CD14-positive monocyte (primary cell): Measurements from ENCODE around the gene KRTAP10-10. TPM values are rescaled to one million over a fixed set of nuclear protein-coding genes. Genes with fewer than 3 reads are reported as not detected.
"Not testable (repeated sequence)": the region's sequence is repeated elsewhere in the genome, so short reads cannot be mapped to it uniquely, and the experiment has no call there.

Experiments used
- DNase-seq, 3 donors: peaks; one replicate each; pipeline ENCODE4 v3.0.0-alpha.2; 2011 to 2022
- H2AFZ ChIP-seq: 2 replicates; pipeline ENCODE4 v1.6.0; 2012; ENCODE audit warnings: mild to moderate bottlenecking, low read depth, low read length, inconsistent platforms; ENCODE audit not compliant: insufficient read depth, poor library complexity, severe bottlenecking
- H3K27ac ChIP-seq, 2 donors: 1 replicate in 1 of 2; 2 replicates in 1 of 2; pipeline ENCODE4 v1.5.1; 2012 to 2013; ENCODE audit warnings: low read length in 2 of 2, control low read depth in 1 of 2, inconsistent platforms in 1 of 2, low read depth in 1 of 2, mild to moderate bottlenecking in 1 of 2
- H3K27me3 ChIP-seq, 2 donors: one replicate each; pipeline versions ENCODE4 v1.6.0 to v1.6.1; 2011 to 2013; ENCODE audit warnings: low read length in 2 of 2; ENCODE audit not compliant: control insufficient read depth in 2 of 2, insufficient read depth in 2 of 2
- H3K36me3 ChIP-seq, 2 donors: replicated peaks in 1 of 2; 1 replicate in 1 of 2; 2 replicates in 1 of 2; pipeline versions ENCODE4 v1.5.1 to v1.6.1; 2012 to 2013; ENCODE audit warnings: low read length in 2 of 2, control low read depth in 1 of 2, inconsistent platforms in 1 of 2, mild to moderate bottlenecking in 1 of 2; ENCODE audit not compliant: insufficient read depth in 2 of 2, control insufficient read depth in 1 of 2
- H3K4me1 ChIP-seq, 2 donors: 1 replicate in 1 of 2; 2 replicates in 1 of 2; pipeline versions ENCODE4 v1.5.1 to v1.6.1; 2012 to 2013; ENCODE audit warnings: low read length in 2 of 2, control low read depth in 1 of 2, inconsistent platforms in 1 of 2, mild to moderate bottlenecking in 1 of 2, moderate library complexity in 1 of 2; ENCODE audit not compliant: insufficient read depth in 2 of 2, control insufficient read depth in 1 of 2
- H3K4me2 ChIP-seq: replicated peaks from 2 replicates; pipeline ENCODE3; 2012; ENCODE audit warnings: low read length, moderate library complexity, mild to moderate bottlenecking; ENCODE audit not compliant: poor library complexity, severe bottlenecking; ENCODE audit errors: extremely low read depth
- H3K4me3 ChIP-seq, 3 experiments: fragments of 200-600 bp in 1 of 3; sonication (generic) in 1 of 3; replicated peaks in 1 of 3; 1 replicate in 2 of 3; 2 replicates in 1 of 3; pipeline ENCODE4 v1.5.1; 2011 to 2013; ENCODE audit warnings: low read length in 3 of 3, mild to moderate bottlenecking in 3 of 3, control low read depth in 2 of 3, low read depth in 2 of 3, inconsistent platforms in 1 of 3, moderate library complexity in 1 of 3
- H3K79me2 ChIP-seq: 2 replicates; pipeline ENCODE4 v1.6.0; 2012; ENCODE audit warnings: mild to moderate bottlenecking, control low read depth, inconsistent platforms, low read length, moderate library complexity; ENCODE audit not compliant: insufficient read depth
- H3K9ac ChIP-seq: 2 replicates; pipeline ENCODE4 v1.6.0; 2017; ENCODE audit warnings: low read length, mild to moderate bottlenecking; ENCODE audit not compliant: insufficient read depth, poor library complexity, severe bottlenecking
- H3K9me3 ChIP-seq, 2 donors: replicated peaks in 1 of 2; 1 replicate in 1 of 2; 2 replicates in 1 of 2; pipeline versions ENCODE4 v1.5.1 to v1.6.1; 2012 to 2013; ENCODE audit warnings: low read length in 2 of 2, control low read depth in 1 of 2; ENCODE audit not compliant: control insufficient read depth in 1 of 2, insufficient read depth in 1 of 2
- H4K20me1 ChIP-seq: 2 replicates; pipeline ENCODE4 v1.6.0; 2012; ENCODE audit warnings: mild to moderate bottlenecking, low read length, control low read depth, moderate library complexity; ENCODE audit not compliant: insufficient read depth
- H3K27ac Mint-ChIP-seq, 7 donors: one replicate each; pipeline ENCODE4 v1.8.0; 2020; ENCODE audit warnings: mild to moderate bottlenecking in 7 of 7, mixed read lengths in 7 of 7, moderate library complexity in 6 of 7, inconsistent platforms in 2 of 7
- H3K27me3 Mint-ChIP-seq, 3 donors: one replicate each; pipeline ENCODE4 v1.8.0; 2021 to 2022; ENCODE audit warnings: low read depth in 3 of 3, mild to moderate bottlenecking in 3 of 3, mixed read lengths in 3 of 3, moderate library complexity in 3 of 3, inconsistent platforms in 1 of 3
- H3K36me3 Mint-ChIP-seq, 2 donors: one replicate each; pipeline ENCODE4 v1.8.0; 2020; ENCODE audit warnings: mixed read lengths in 2 of 2, inconsistent platforms in 1 of 2, mild to moderate bottlenecking in 1 of 2
- H3K4me1 Mint-ChIP-seq: one replicate; pipeline ENCODE4 v1.8.0; 2020; ENCODE audit warnings: mild to moderate bottlenecking, mixed read lengths
- H3K4me3 Mint-ChIP-seq, 2 donors: one replicate each; pipeline ENCODE4 v1.8.0; 2020; ENCODE audit warnings: mild to moderate bottlenecking in 2 of 2, mixed read lengths in 2 of 2, moderate library complexity in 1 of 2
- H3K9me3 Mint-ChIP-seq, 7 donors: one replicate each; pipeline ENCODE4 v1.8.0; 2020 to 2022; ENCODE audit warnings: mixed read lengths in 7 of 7, mild to moderate bottlenecking in 6 of 7, moderate library complexity in 6 of 7, inconsistent platforms in 2 of 7
- WGBS: methylation state at CpG from one replicate; pipeline ENCODE4 v1.1.5; 2013; ENCODE audit warnings: missing lambda C conversion rate; ENCODE audit not compliant: insufficient coverage; 5-methylcytosine and 5-hydroxymethylcytosine counted together
- intact Hi-C, 2 donors: fragments of 100-400 bp; cut with micrococcal nuclease; formaldehyde crosslinking; loops; one replicate each; pipeline versions ENCODE4 v1.15.0 to v1.15.1; 2023
- polyA plus RNA-seq, 3 donors: library from polyadenylated mRNA; depleted of rRNA in 1 of 3; unstranded in 2 of 3; stranded (reverse) in 1 of 3; fragments of 300-500 nt in 2 of 3; fragments of >200 nt in 1 of 3; fragmentation: Illumina TruSeq in 2 of 3; gene quantifications; 1 replicate in 2 of 3; 2 replicates in 1 of 3; pipeline ENCODE4 v1.2.3, GENCODE V29; 2012 to 2021
- TF ChIP-seq, protein P1 (sequence below): fragments of 200-600 bp; IDR thresholded peaks from one replicate; pipeline ENCODE4 v1.8.0; 2022; ENCODE audit warnings: antibody characterized with exemption, mild to moderate bottlenecking

KRTAP10-10 gene
- polyA plus RNA-seq, 3 donors = not detected

DNA sequence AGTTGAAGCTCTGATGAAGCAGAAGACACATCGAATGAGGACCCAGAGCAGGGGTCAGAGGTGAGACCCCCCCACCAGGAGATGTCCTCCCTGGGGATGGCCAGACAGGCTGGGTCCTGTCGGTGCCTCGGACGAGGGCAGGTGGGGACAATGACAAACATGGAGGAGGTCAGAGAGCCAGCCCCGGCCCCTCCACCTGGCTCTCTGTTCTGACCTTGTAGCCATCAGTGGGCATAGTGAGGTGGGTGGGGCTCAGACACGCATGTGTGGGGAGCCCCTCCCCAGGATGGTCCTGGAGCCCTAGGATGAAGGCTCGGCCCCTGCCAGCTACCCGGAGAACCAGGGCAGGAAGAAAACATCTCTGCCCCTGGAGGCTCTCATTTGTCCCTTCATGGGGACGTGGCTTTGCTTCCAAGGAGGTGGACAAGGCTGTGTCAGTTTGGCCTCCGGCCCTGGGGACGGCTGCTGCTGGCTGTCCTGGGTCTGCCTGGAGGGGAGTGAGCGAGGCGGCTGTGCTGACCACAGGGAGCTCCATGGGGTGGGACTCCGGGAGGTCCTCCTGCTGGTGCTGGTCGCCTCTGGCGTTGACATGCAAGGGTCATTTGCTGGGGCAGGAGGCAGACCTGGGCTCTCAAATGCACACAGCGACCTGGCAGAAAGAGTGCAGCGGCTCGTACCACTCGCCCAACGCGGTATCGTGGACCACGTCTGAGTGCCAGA is 47.4 kb upstream of the KRTAP10-10 start:
- intact Hi-C loops = no loop called here
- Histone ChIP-seq H3K36me3 (no peaks in the 10 kb centered on the region), H3K27me3 (peaks cover 0 to 9% of the 10 kb centered on the region in 2 donors), H2AFZ (no peak overlapping the region), H3K4me1 (no peaks in the 10 kb centered on the region), H3K4me3 (no peak overlapping the region), H3K79me2 (no peaks in the 10 kb centered on the region), H3K4me2 (no peak overlapping the region), H3K9ac (no peak overlapping the region), H3K9me3 (no peaks in the 10 kb centered on the region), H4K20me1 (no peaks in the 10 kb centered on the region), H3K27ac (no peak overlapping the region)
- DNase-seq = no peak
- H3K36me3 Mint-ChIP-seq = no peaks in the 10 kb centered on the region
- no peaks in the 10 kb centered on the region for H3K4me1 Mint-ChIP-seq
- TF ChIP-seq, protein P1, sequence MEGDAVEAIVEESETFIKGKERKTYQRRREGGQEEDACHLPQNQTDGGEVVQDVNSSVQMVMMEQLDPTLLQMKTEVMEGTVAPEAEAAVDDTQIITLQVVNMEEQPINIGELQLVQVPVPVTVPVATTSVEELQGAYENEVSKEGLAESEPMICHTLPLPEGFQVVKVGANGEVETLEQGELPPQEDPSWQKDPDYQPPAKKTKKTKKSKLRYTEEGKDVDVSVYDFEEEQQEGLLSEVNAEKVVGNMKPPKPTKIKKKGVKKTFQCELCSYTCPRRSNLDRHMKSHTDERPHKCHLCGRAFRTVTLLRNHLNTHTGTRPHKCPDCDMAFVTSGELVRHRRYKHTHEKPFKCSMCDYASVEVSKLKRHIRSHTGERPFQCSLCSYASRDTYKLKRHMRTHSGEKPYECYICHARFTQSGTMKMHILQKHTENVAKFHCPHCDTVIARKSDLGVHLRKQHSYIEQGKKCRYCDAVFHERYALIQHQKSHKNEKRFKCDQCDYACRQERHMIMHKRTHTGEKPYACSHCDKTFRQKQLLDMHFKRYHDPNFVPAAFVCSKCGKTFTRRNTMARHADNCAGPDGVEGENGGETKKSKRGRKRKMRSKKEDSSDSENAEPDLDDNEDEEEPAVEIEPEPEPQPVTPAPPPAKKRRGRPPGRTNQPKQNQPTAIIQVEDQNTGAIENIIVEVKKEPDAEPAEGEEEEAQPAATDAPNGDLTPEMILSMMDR = no peak
- WGBS = 85% methylated on average over 21 of the region's 24 CpGs
- peaks cover 2 to 42% (median 10%) of the 10 kb centered on the region in 3 donors for H3K27me3 Mint-ChIP-seq
- H3K9me3 Mint-ChIP-seq = peaks cover 2 to 19% (median 5%) of the 10 kb centered on the region in 7 donors
- H3K27ac Mint-ChIP-seq = no peak overlapping the region
- H3K4me3 Mint-ChIP-seq = no peak overlapping the region

DNA sequence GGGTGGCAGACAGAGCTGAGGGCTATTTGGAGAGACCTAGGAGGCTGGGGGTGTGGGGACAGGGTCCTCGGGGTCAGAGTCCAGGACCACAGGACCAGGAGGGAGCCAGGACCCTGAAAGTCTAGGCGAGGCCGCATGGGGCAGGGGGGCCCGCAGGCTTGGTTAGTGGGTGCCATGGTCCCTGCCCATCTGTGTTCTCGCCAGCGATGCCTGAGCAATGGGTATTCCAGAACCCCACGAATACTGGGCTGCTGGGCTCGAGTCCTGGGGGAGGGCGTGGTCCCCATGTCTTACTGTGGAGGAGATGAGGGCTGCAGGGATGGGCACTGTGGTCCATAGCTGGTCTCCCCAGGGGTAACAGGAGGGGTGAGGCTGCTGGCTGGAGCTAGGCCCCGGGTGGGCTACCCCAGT is 46.8 kb upstream of the KRTAP10-10 start:
- Mint-ChIP-seq H3K36me3 (no peaks in the 10 kb centered on the region), H3K27ac (no peak overlapping the region), H3K4me3 (no peak overlapping the region), H3K9me3 (peaks cover 0 to 16% (median 5%) of the 10 kb centered on the region in 7 donors), H3K27me3 (peaks cover 2 to 37% (median 7%) of the 10 kb centered on the region in 3 donors), H3K4me1 (no peaks in the 10 kb centered on the region)
- Histone ChIP-seq H4K20me1 (no peaks in the 10 kb centered on the region), H3K4me2 (no peak overlapping the region), H3K9me3 (no peaks in the 10 kb centered on the region), H3K27ac (no peak overlapping the region), H3K79me2 (no peaks in the 10 kb centered on the region), H3K4me1 (no peaks in the 10 kb centered on the region), H3K27me3 (peaks cover 0 to 6% of the 10 kb centered on the region in 2 donors), H3K36me3 (no peaks in the 10 kb centered on the region), H3K9ac (no peak overlapping the region), H2AFZ (no peak overlapping the region), H3K4me3 (no peak overlapping the region)
- TF ChIP-seq, protein P1 = no peak
- intact Hi-C loops = no loop called here
- DNase-seq = no peak
- 79% methylated on average over 2 of the region's 10 CpGs for WGBS

DNA sequence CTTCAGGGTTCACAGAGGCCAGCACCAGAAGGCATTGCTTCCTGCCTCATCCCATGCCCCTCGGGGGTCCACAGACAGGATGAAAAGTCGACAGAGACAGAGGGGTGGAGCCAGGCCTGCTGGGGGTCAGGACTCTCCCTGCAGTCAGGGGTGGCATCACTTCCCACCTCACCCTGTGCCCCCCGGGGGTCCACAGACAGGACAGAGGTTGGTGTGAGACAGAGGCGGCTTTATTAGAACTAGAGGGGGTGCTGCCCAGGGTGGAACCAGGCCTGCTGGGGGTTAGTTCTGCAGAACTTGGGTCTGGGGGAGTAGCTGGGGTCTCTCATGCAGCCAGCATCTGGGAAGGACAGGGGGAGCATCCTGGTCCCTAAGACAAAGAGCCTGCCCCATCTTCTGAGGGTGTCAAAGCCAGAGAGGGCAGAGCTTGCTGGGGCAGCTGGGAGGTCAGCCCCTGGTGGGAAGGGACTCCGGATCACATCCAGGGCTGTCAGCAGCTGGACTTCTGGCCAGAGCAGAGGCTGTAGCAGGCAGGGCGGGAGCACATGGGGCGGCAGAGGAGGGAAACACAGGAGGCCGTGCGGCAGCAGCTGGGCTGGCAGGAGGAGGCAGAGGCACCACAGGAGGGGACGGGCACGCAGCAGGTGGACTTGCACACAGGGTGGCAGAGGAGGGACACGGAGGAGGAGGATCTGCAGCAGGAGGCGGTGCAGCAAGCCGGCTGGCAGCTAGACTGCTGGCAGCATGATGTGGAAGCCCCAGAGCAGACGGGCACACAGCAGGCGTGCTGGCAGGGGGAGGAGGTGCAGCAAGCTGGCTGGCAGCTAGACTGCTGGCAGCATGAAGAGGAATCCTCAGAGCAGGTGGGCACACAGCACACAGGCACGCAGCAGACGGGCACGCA is 46.0 kb upstream of the KRTAP10-10 start:
- H3K79me2 ChIP-seq, H3K9me3 ChIP-seq, H3K36me3 ChIP-seq, H3K27me3 ChIP-seq, H4K20me1 ChIP-seq, H3K36me3 Mint-ChIP-seq, H3K27ac ChIP-seq, intact Hi-C loops, H3K4me3 Mint-ChIP-seq, H3K9ac ChIP-seq, H2AFZ ChIP-seq, H3K4me1 Mint-ChIP-seq, DNase-seq, H3K4me1 ChIP-seq, H3K9me3 Mint-ChIP-seq, H3K4me3 ChIP-seq, H3K4me2 ChIP-seq: not testable (repeated sequence)
- Mint-ChIP-seq H3K27me3 (peaks cover 2 to 34% (median 7%) of the 10 kb centered on the region in 3 donors), H3K27ac (peak overlapping the region in 1 of 7 donors; percentile 41)
- over 99% methylated on average over 10 of the region's 19 CpGs for WGBS
